Psoas muscle (tissue), 8 donors: Measurements from ENCODE around the gene TNS3. TPM values are rescaled to one million over a fixed set of nuclear protein-coding genes. Genes with fewer than 3 reads are reported as not detected.

Experiments
- ATAC-seq, 4 donors: fragments of 200-7000 bp; cut with Tn5 transposase; one replicate each; pipeline ENCODE4 v1.9.1; 2020; ENCODE audit warnings: moderate library complexity in 3 of 4, mild to moderate bottlenecking in 2 of 4
- DNase-seq, 2 donors: peaks; one replicate each; pipeline ENCODE4 v3.0.0-alpha.2; 2020
- H3K27ac ChIP-seq: fragments of 200-600 bp; one replicate; pipeline ENCODE4 v1.8.0; 2022
- H3K27me3 ChIP-seq, 3 donors: fragments of 200-600 bp in 1 of 3; one replicate each; pipeline versions ENCODE4 v1.6.1 to v1.8.0; 2013 to 2022; ENCODE audit warnings: low read length in 2 of 3, mild to moderate bottlenecking in 2 of 3, moderate library complexity in 1 of 3; ENCODE audit not compliant: insufficient read depth in 3 of 3
- H3K36me3 ChIP-seq, 2 donors: fragments of 200-600 bp in 1 of 2; one replicate each; pipeline versions ENCODE4 v1.6.1 to v1.8.0; 2013 to 2022; ENCODE audit warnings: low read depth in 1 of 2, mild to moderate bottlenecking in 1 of 2, moderate library complexity in 1 of 2; ENCODE audit not compliant: insufficient read depth in 1 of 2
- H3K4me1 ChIP-seq: fragments of 200-600 bp; one replicate; pipeline ENCODE4 v1.8.0; 2022
- H3K4me3 ChIP-seq: fragments of 200-600 bp; one replicate; pipeline ENCODE4 v1.8.0; 2022; ENCODE audit warnings: mild to moderate bottlenecking
- H3K9me3 ChIP-seq: fragments of 200-600 bp; one replicate; pipeline ENCODE4 v1.8.0; 2022
- CTCF ChIP-seq: fragments of 200-600 bp; IDR thresholded peaks from one replicate; pipeline ENCODE4 v1.8.0; 2022; ENCODE audit warnings: antibody characterized with exemption
- WGBS, 3 donors: extraction: QIAGEN DNeasy Blood & Tissue Kit; methylation state at CpG; one replicate each; pipeline versions ENCODE4 v1.1.6 to v1.1.7; 2013; 5-methylcytosine and 5-hydroxymethylcytosine counted together
- intact Hi-C, 2 donors: fragments of 100-400 bp; cut with DNase I; formaldehyde crosslinking; loops; one replicate each; pipeline versions ENCODE4 v1.11.0 to v1.14.2; 2022
- polyA plus RNA-seq, 3 donors: library from polyadenylated mRNA; stranded (reverse); fragments of 200-250 nt; gene quantifications; one replicate each; pipeline ENCODE4 v1.2.3, GENCODE V29; 2013
- total RNA-seq, 4 donors: library from RNA; stranded (reverse); fragmentation: NEBNext Ultra II Directional in 2 of 4; extraction: Animal tissue kit (Norgen Biotek cat#: 25700) in 2 of 4; gene quantifications; one replicate each; pipeline versions ENCODE4 v1.2.1 to v1.2.4, GENCODE V29; 2021 to 2023
- donor health status: healthy with polysubstance abuse.
- donor health status: DM: no; HTN: no; CAD: no; lungs with moderate emphysema.
- donor health status: Bipolar disorder and iron deficiency.
- donor health status: healthy.
- donor health status: DM: yes; HTN: yes; CAD: no.
- donor health status: DM: no; HTN: no; CAD: no.
- donor health status: DM: no; HTN: no; CAD: no.
- donor health status: DM: yes; HTN: yes; CAD: no.

Gene TNS3
- total and polyA plus RNA-seq, 7 donors = 11.5 to 75.3 (median 35.0) TPM

- intact Hi-C loops = no loop called here
- DNase-seq = no peak
- WGBS, 3 donors = 17 to 41% (median 34%) methylated on average over 3 of the region's 3 CpGs
- no peak for TF ChIP-seq CTCF
- H3K4me1 ChIP-seq = peaks cover 4% of the 10 kb centered on the region
- no peak overlapping the region for H3K27ac ChIP-seq
- no peak overlapping the region for H3K4me3 ChIP-seq
- H3K36me3 ChIP-seq = no peaks in the 10 kb centered on the region
- peak in 2 of 4 donors; percentile 51 to 54 for ATAC-seq
- no peaks in the 10 kb centered on the region for H3K9me3 ChIP-seq
- no peaks in the 10 kb centered on the region for H3K27me3 ChIP-seq
Measured at GRCh38 chr7:47236480-47237129, 345.3 kb downstream of the TNS3 start.

GRCh38 chr7:47233996-47234395 is 347.9 kb downstream of the TNS3 start:
- no peak for ATAC-seq
- no peaks in the 10 kb centered on the region for H3K36me3 ChIP-seq
- WGBS, 3 donors = 68 to 79% (median 74%) methylated on average over 1 of the region's 1 CpG
- H3K9me3 ChIP-seq = no peaks in the 10 kb centered on the region
- no peak overlapping the region for H3K4me3 ChIP-seq
- DNase-seq = no peak
- H3K4me1 ChIP-seq = peaks cover 4% of the 10 kb centered on the region
- no peaks in the 10 kb centered on the region for H3K27me3 ChIP-seq
- no peak for TF ChIP-seq CTCF
- H3K27ac ChIP-seq = no peak overlapping the region
- intact Hi-C loops = no loop called here

- Histone ChIP-seq H3K4me1 (peaks cover 4% of the 10 kb centered on the region), H3K9me3 (no peaks in the 10 kb centered on the region), H3K27ac (no peak overlapping the region), H3K4me3 (no peak overlapping the region), H3K27me3 (no peaks in the 10 kb centered on the region), H3K36me3 (no peaks in the 10 kb centered on the region)
- peak; percentile 32 for TF ChIP-seq CTCF
- no peak for DNase-seq
- no peak for ATAC-seq
- intact Hi-C loops = no loop called here
- 72 to 88% (median 77%) methylated on average over 8 of the region's 8 CpGs for WGBS, 3 donors
Measured at GRCh38 chr7:47232751-47233412, 349.0 kb downstream of the TNS3 start.

GRCh38 chr7:47231627-47232026 is 350.3 kb downstream of the TNS3 start:
- Histone ChIP-seq H3K27me3 (no peaks in the 10 kb centered on the region), H3K9me3 (no peaks in the 10 kb centered on the region), H3K27ac (no peak overlapping the region), H3K4me1 (no peaks in the 10 kb centered on the region), H3K4me3 (no peak overlapping the region), H3K36me3 (no peaks in the 10 kb centered on the region)
- DNase-seq (no peak), ATAC-seq (no peak)
- WGBS, 3 donors = 83 to 96% (median 92%) methylated on average over 1 of the region's 1 CpG
- intact Hi-C loops = no loop called here
- TF ChIP-seq CTCF = no peak
